HG03439 (cell line): ENCODE measurements around the gene GTPBP6.
"Not testable (repeated sequence)": the region's sequence is repeated elsewhere in the genome, so short reads cannot be mapped to it uniquely, and the experiment has no call there.

Source experiments
- ATAC-seq: cut with Tn5 transposase; IDR thresholded peaks from one replicate; pipeline ENCODE4 v1.9.1; 2021; ENCODE audit warnings: mild to moderate bottlenecking, moderate library complexity; ENCODE audit not compliant: unreplicated experiment

The GTPBP6 gene

DNA sequence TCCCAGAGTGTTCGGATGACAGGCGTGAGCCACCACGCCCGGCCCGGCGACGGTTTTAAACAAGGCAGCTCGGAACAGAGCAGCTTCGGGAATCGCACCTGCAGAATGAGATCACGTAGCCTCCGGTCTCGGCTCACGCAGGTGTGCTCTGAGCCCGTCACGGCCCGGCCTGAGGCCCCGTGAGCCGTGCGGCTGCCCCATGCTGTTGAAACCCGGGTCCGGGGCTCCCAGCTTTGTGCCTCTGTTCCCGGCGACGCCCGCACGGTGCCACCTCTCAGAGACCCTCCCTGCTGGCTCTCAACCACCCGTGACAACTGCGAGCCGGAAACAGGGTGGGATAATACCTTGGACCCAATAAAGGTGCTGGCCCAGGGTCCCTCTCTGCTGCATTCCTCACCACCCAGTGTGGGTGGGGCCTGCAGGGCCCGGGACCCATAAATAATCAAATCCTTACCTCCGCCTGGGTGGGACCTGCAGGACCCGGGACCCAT is 50.8 kb downstream of the GTPBP6 start:
- no peak for ATAC-seq

DNA sequence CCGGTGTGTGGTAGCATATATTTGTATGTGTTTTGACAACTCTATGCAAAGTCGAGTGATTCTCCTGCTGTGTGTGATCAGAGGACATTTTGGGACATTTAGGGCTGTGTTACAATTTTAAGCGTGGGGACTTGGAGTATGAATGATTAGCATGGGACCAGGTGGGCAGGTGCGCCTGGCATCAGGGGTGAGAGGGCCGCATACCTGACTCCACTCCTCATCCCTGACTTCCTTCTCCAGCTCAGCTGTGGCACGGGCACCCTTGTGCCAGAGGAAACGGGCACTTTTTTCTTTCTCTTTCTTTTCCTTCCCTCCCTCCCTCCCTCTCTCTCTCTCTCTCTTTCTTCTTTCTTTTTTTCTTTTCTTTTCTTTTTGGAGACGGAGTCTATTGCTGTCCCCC is 53.1 kb downstream of the GTPBP6 start:
- no peak for ATAC-seq

- no peak for ATAC-seq
Measured at GRCh38 chrX:264634-265455, 53.8 kb downstream of the GTPBP6 start.

- not testable (repeated sequence) for ATAC-seq
Measured at GRCh38 chrX:264006-264405, 54.6 kb downstream of the GTPBP6 start.

DNA sequence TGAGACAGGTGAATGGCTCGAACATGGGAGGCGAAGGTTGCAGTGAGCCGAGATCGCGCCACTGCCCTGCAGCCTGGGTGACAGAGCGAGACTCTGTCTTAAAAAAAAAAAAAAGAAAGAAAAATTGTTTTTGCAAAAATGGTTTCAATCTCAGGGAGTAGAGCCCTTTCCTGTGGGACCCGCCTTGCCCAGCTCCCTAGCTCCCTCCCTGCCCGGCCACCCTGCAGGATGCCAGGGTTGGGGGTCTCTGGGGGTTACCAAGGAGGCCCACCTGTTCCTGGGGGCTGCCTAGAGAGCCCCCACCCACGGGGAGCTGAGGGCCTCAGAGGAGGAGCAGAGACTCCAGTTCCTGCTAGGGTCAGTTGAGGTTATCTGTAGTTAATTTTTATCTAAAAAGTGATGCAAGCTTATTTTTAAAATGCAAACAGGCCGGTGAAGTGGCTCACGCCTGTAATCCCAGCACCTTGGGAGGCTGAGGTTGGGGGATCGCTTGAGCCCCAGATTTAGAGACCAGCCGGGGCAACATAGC is 56.2 kb downstream of the GTPBP6 start:
- no peak for ATAC-seq

GRCh38 chrX:261919-262352 is 56.7 kb downstream of the GTPBP6 start:
- no peak for ATAC-seq

- no peak for ATAC-seq
Measured at GRCh38 chrX:261167-261918, 57.3 kb downstream of the GTPBP6 start.

GRCh38 chrX:259692-260355 is 58.8 kb downstream of the GTPBP6 start:
- no peak for ATAC-seq

DNA sequence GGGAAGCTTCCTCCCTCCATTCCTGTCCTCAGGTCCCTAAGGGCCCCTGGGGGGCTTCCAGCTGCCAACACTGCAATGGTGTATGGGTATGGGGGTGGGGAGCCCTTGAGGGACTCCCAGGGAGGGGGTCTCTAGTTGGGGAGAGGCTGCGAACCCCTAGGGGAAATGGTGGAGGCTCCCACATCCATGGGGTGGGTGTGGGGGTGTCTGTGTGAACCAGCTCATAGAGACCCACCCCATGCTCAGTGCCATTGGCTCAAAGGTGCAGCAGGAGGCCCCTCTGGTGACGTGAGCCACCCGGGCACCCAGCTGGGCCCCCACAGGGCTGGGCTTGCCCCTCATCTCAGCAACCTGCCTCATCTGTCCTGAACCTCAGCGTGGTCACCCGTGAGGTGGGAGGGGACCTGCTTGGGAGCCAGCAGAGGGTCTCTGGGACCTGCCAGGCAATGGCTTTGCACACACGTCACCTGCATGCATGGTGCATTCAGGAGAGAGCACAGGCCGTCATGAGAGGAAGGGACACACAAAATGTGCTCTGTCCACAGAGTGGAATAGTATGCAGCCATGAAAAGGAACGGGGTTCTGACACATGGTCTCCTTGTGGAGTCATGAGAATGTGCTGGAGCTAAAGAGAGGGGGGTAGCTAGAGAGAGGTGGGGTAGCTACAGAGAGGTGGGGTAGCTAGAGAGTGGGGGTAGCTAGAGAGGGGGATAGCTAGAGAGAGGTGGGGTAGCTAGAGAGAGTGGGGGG is 60.1 kb downstream of the GTPBP6 start:
- ATAC-seq = no peak

DNA sequence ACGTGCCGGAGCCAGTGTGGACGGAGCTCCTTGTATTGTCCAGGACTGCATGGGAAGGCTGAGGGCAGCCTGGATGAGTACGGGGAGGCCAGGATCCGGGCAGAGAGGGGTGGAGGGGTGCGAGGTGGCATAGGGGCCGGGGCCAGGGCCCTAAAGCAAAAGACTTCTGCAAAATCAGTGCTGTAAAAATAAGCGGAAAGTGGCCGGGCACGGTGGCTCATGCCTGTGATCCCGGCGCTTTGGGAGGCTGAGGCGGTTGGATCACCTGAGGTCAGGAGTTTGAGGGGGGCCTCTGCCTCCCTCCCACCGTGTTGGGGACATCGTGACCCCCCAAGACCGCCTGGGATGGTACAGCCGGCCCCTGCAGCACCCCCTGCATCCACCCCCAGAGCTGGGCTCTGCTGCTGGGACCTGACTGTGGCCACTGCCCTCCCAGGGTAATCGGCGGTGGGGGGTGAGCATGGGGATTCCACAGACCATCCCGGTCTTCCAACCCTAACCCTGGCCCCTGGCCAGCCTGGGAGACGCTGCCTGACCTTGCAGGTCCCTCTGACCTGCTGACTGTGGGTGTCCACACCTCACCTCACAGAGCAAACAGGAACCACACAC is 60.8 kb downstream of the GTPBP6 start:
- no peak for ATAC-seq

GRCh38 chrX:257054-257453 is 61.5 kb downstream of the GTPBP6 start:
- ATAC-seq = not testable (repeated sequence)

GRCh38 chrX:255923-256331 is 62.7 kb downstream of the GTPBP6 start:
- ATAC-seq = no peak
